Activated CD8-positive, alpha-beta memory T cell treated with anti-CD3 and anti-CD28 coated beads for 4 hours (primary cell): Measurements from ENCODE around the gene CDYL.
"Not testable (repeated sequence)": the region's sequence is repeated elsewhere in the genome, so short reads cannot be mapped to it uniquely, and the experiment has no call there.

Experiments
- DNase-seq, 2 donors: peaks; one replicate each; pipeline ENCODE4 v3.0.0-alpha.2; 2020; ENCODE audit warnings: low read depth in 2 of 2

Gene CDYL

GRCh38 chr6:4844108-4844507 lies 67.9 kb downstream of the CDYL start:
- no peak for DNase-seq

- no peak for DNase-seq
Measured at GRCh38 chr6:4846387-4846786, 70.2 kb downstream of the CDYL start.

GRCh38 chr6:4848382-4849068 lies 72.3 kb downstream of the CDYL start:
- no peak for DNase-seq

GRCh38 chr6:4849226-4850022 lies 73.2 kb downstream of the CDYL start:
- no peak for DNase-seq

- no peak for DNase-seq
Measured at GRCh38 chr6:4851035-4851434, 74.8 kb downstream of the CDYL start.

GRCh38 chr6:4852186-4852585 lies 76.0 kb downstream of the CDYL start:
- DNase-seq, result not testable (repeated sequence)

- DNase-seq, result no peak
Measured at GRCh38 chr6:4852938-4853337, 76.7 kb downstream of the CDYL start.

GRCh38 chr6:4853349-4853748 lies 77.1 kb downstream of the CDYL start:
- DNase-seq, result no peak

- DNase-seq, result no peak
Measured at GRCh38 chr6:4853782-4854511, 77.7 kb downstream of the CDYL start.

GRCh38 chr6:4856785-4857184 lies 80.6 kb downstream of the CDYL start:
- DNase-seq, result no peak

GRCh38 chr6:4858194-4859015 lies 82.2 kb downstream of the CDYL start:
- no peak for DNase-seq

- no peak for DNase-seq
Measured at GRCh38 chr6:4860387-4860786, 84.2 kb downstream of the CDYL start.

- DNase-seq, result no peak
Measured at GRCh38 chr6:4861564-4861963, 85.4 kb downstream of the CDYL start.

GRCh38 chr6:4864519-4864918 lies 88.3 kb downstream of the CDYL start:
- DNase-seq, result no peak

- not testable (repeated sequence) for DNase-seq
Measured at GRCh38 chr6:4865006-4865405, 88.8 kb downstream of the CDYL start.

- DNase-seq, result no peak
Measured at GRCh38 chr6:4870821-4871494, 94.8 kb downstream of the CDYL start.

- DNase-seq, result no peak
Measured at GRCh38 chr6:4871825-4872224, 95.6 kb downstream of the CDYL start.

GRCh38 chr6:4872841-4873240 lies 96.6 kb downstream of the CDYL start:
- DNase-seq, result no peak

GRCh38 chr6:4873928-4874327 lies 97.7 kb downstream of the CDYL start:
- DNase-seq, result no peak

- no peak for DNase-seq
Measured at GRCh38 chr6:4879741-4880275, 103.6 kb downstream of the CDYL start.

- no peak for DNase-seq
Measured at GRCh38 chr6:4880363-4880762, 104.2 kb downstream of the CDYL start.
